IPS DF 4.7 (cell line): Measurements from ENCODE around the gene AKAP8L.
"Not testable (repeated sequence)": the region's sequence is repeated elsewhere in the genome, so short reads cannot be mapped to it uniquely, and the experiment has no call there.

Experiments used
- DNase-seq: peaks from one replicate; pipeline ENCODE4 v3.0.0-alpha.2; 2013; ENCODE audit warnings: low spot score; ENCODE audit errors: extremely low read depth

Gene AKAP8L

GRCh38 chr19:15421136-15421695, 2.4 kb upstream of the AKAP8L start:
- no peak for DNase-seq

- no peak for DNase-seq
Observed at GRCh38 chr19:15419413-15420025, 731 bp upstream of the AKAP8L start.

GRCh38 chr19:15418231-15418578, 583 bp downstream of the AKAP8L start:
- DNase-seq, result no peak

GRCh38 chr19:15417699-15418098, 1.1 kb downstream of the AKAP8L start:
- no peak for DNase-seq

- DNase-seq, result no peak
Observed at GRCh38 chr19:15412832-15413231, 6.0 kb downstream of the AKAP8L start.

GRCh38 chr19:15411351-15411750, 7.4 kb downstream of the AKAP8L start:
- DNase-seq, result not testable (repeated sequence)

GRCh38 chr19:15404780-15405211, 14.0 kb downstream of the AKAP8L start:
- DNase-seq, result no peak

GRCh38 chr19:15404097-15404779, 14.6 kb downstream of the AKAP8L start:
- no peak for DNase-seq

- DNase-seq, result no peak
Observed at GRCh38 chr19:15403151-15403531, 15.6 kb downstream of the AKAP8L start.

GRCh38 chr19:15402411-15403150, 16.2 kb downstream of the AKAP8L start:
- no peak for DNase-seq

GRCh38 chr19:15401397-15401710, 17.4 kb downstream of the AKAP8L start:
- no peak for DNase-seq

- no peak for DNase-seq
Observed at GRCh38 chr19:15400521-15401396, 18.0 kb downstream of the AKAP8L start.

- DNase-seq, result no peak
Observed at GRCh38 chr19:15399635-15400034, 19.2 kb downstream of the AKAP8L start.

- no peak for DNase-seq
Observed at GRCh38 chr19:15399234-15399515, 19.6 kb downstream of the AKAP8L start.

GRCh38 chr19:15398501-15399233, 20.1 kb downstream of the AKAP8L start:
- no peak for DNase-seq

- DNase-seq, result no peak
Observed at GRCh38 chr19:15397782-15398181, 21.0 kb downstream of the AKAP8L start.

GRCh38 chr19:15397236-15397635, 21.6 kb downstream of the AKAP8L start:
- DNase-seq, result no peak

GRCh38 chr19:15396436-15396835, 22.4 kb downstream of the AKAP8L start:
- no peak for DNase-seq

GRCh38 chr19:15395251-15395650, 23.5 kb downstream of the AKAP8L start:
- DNase-seq, result not testable (repeated sequence)

- DNase-seq, result no peak
Observed at GRCh38 chr19:15394426-15394825, 24.4 kb downstream of the AKAP8L start.

- DNase-seq, result no peak
Observed at GRCh38 chr19:15393963-15394362, 24.8 kb downstream of the AKAP8L start.
